Neutrophil (primary cell): ENCODE data around the gene ATR.
A peak's percentile ranks its signal among the peaks of the same experiment; 100 is the strongest.

Source experiments
- H3K27ac ChIP-seq: fragments of 200-600 bp; sonication (generic); 2 replicates; pipeline ENCODE4 v1.5.1; 2016; ENCODE audit warnings: mild to moderate bottlenecking, moderate library complexity
- H3K27me3 ChIP-seq: fragments of 200-600 bp; sonication (generic); 2 replicates; pipeline ENCODE4 v1.6.0; 2016; ENCODE audit warnings: mild to moderate bottlenecking
- H3K36me3 ChIP-seq: fragments of 200-600 bp; sonication (generic); 2 replicates; pipeline ENCODE4 v1.5.1; 2017
- H3K4me1 ChIP-seq, 2 experiments: fragments of 200-600 bp in 1 of 2; sonication (generic) in 1 of 2; 1 replicate in 1 of 2; 2 replicates in 1 of 2; pipeline versions ENCODE4 v1.5.1 to v1.6.1; 2013 to 2016; ENCODE audit warnings: low read depth in 1 of 2, low read length in 1 of 2, mild to moderate bottlenecking in 1 of 2, moderate library complexity in 1 of 2; ENCODE audit not compliant: control insufficient read depth in 1 of 2, insufficient read depth in 1 of 2
- H3K4me3 ChIP-seq, 2 experiments: fragments of 200-600 bp in 1 of 2; sonication (generic) in 1 of 2; 1 replicate in 1 of 2; 2 replicates in 1 of 2; pipeline ENCODE4 v1.5.1; 2013 to 2016; ENCODE audit warnings: low read depth in 1 of 2, low read length in 1 of 2, mild to moderate bottlenecking in 1 of 2, moderate library complexity in 1 of 2
- H3K9me3 ChIP-seq: fragments of 200-600 bp; sonication (generic); 2 replicates; pipeline ENCODE4 v1.5.1; 2016
- CTCF ChIP-seq: fragments of 200-600 bp; sonication (generic); IDR thresholded peaks from 2 replicates; pipeline ENCODE4 v1.5.1; 2016; ENCODE audit warnings: antibody characterized with exemption

ATR gene

GRCh38 chr3:142578329-142579223 lies at the start of gene ATR:
TSS of gene ATR (minus strand) at chr3:142578733. CDS start at chr3:142578704, 29 bp downstream.
- no peak for TF ChIP-seq CTCF

GRCh38 chr3:142626971-142627370 lies 48.4 kb upstream of the ATR start:
- no peak overlapping the region for H3K4me3 ChIP-seq
- H3K36me3 ChIP-seq = no peaks in the 10 kb centered on the region
- H3K4me1 ChIP-seq = no peaks in the 10 kb centered on the region
- H3K27ac ChIP-seq = no peak overlapping the region
- no peaks in the 10 kb centered on the region for H3K9me3 ChIP-seq
- no peak for TF ChIP-seq CTCF
- H3K27me3 ChIP-seq = no peaks in the 10 kb centered on the region

More at GRCh38 chr3:142578329-142579223, at the start of gene ATR:
- Histone ChIP-seq H3K27me3 (peaks cover 15% of the 10 kb centered on the region), H3K4me3 (peak within 1 kb of the TSS; percentile 85 to 88), H3K36me3 (no peaks in the 10 kb centered on the region), H3K4me1 (peaks cover 20 to 23% of the 10 kb centered on the region in 2 experiments), H3K9me3 (no peaks in the 10 kb centered on the region), H3K27ac (peak within 1 kb of the TSS; percentile 90)

GRCh38 chr3:142625153-142625440 lies 46.6 kb upstream of the ATR start:
- Histone ChIP-seq H3K4me1 (no peaks in the 10 kb centered on the region), H3K9me3 (no peaks in the 10 kb centered on the region), H3K27ac (no peak overlapping the region), H3K27me3 (no peaks in the 10 kb centered on the region), H3K36me3 (no peaks in the 10 kb centered on the region), H3K4me3 (no peak overlapping the region)
- no peak for TF ChIP-seq CTCF

- no peaks in the 10 kb centered on the region for H3K27me3 ChIP-seq
- no peaks in the 10 kb centered on the region for H3K36me3 ChIP-seq
- no peak for TF ChIP-seq CTCF
- H3K27ac ChIP-seq = no peak overlapping the region
- H3K9me3 ChIP-seq = no peaks in the 10 kb centered on the region
- H3K4me1 ChIP-seq = no peaks in the 10 kb centered on the region
- H3K4me3 ChIP-seq = no peak overlapping the region
These were observed 46.0 kb upstream of the ATR start for GRCh38 chr3:142624341-142625152.

GRCh38 chr3:142623194-142623593 lies 44.7 kb upstream of the ATR start:
- Histone ChIP-seq H3K9me3 (no peaks in the 10 kb centered on the region), H3K27me3 (no peaks in the 10 kb centered on the region), H3K36me3 (no peaks in the 10 kb centered on the region), H3K27ac (no peak overlapping the region), H3K4me3 (no peak overlapping the region), H3K4me1 (no peaks in the 10 kb centered on the region)
- no peak for TF ChIP-seq CTCF
